HK-2 (cell line): ENCODE results near the gene MGAT5.

Experiments used
- DNase-seq: peaks from one replicate; pipeline ENCODE4 v3.0.0-alpha.2; 2018; ENCODE audit not compliant: unreplicated experiment

The MGAT5 gene

GRCh38 chr2:134256956-134257355 lies 3.1 kb downstream of the MGAT5 start:
- no peak for DNase-seq

- no peak for DNase-seq
Measured at GRCh38 chr2:134257509-134257908, 3.6 kb downstream of the MGAT5 start.

- no peak for DNase-seq
Measured at GRCh38 chr2:134257965-134258683, 4.3 kb downstream of the MGAT5 start.

- DNase-seq: no peak
Measured at GRCh38 chr2:134258684-134259388, 5.0 kb downstream of the MGAT5 start.

- no peak for DNase-seq
Measured at GRCh38 chr2:134259571-134259970, 5.7 kb downstream of the MGAT5 start.

- no peak for DNase-seq
Measured at GRCh38 chr2:134259994-134260393, 6.1 kb downstream of the MGAT5 start.

GRCh38 chr2:134260713-134261112 lies 6.8 kb downstream of the MGAT5 start:
- peak; percentile 21 for DNase-seq

- DNase-seq: no peak
Measured at GRCh38 chr2:134261398-134262131, 7.7 kb downstream of the MGAT5 start.

- no peak for DNase-seq
Measured at GRCh38 chr2:134262684-134263083, 8.8 kb downstream of the MGAT5 start.

GRCh38 chr2:134268265-134268664 lies 14.4 kb downstream of the MGAT5 start:
- peak; percentile 61 for DNase-seq

GRCh38 chr2:134269230-134269629 lies 15.4 kb downstream of the MGAT5 start:
- no peak for DNase-seq

- no peak for DNase-seq
Measured at GRCh38 chr2:134269972-134270735, 16.3 kb downstream of the MGAT5 start.

GRCh38 chr2:134271758-134272157 lies 17.9 kb downstream of the MGAT5 start:
- DNase-seq: no peak

GRCh38 chr2:134272806-134273205 lies 18.9 kb downstream of the MGAT5 start:
- no peak for DNase-seq

GRCh38 chr2:134273256-134273983 lies 19.5 kb downstream of the MGAT5 start:
- no peak for DNase-seq

GRCh38 chr2:134274121-134274520 lies 20.2 kb downstream of the MGAT5 start:
- DNase-seq: no peak

GRCh38 chr2:134275058-134275862 lies 21.4 kb downstream of the MGAT5 start:
- DNase-seq: no peak

- DNase-seq: no peak
Measured at GRCh38 chr2:134276381-134277172, 22.7 kb downstream of the MGAT5 start.

GRCh38 chr2:134277223-134277622 lies 23.4 kb downstream of the MGAT5 start:
- no peak for DNase-seq

GRCh38 chr2:134278553-134278952 lies 24.7 kb downstream of the MGAT5 start:
- no peak for DNase-seq
